DMS79 treated with DMSO at 0.1 percent for 48 hours (cell line): Measurements from ENCODE around the gene BLTP1.
"Not testable (repeated sequence)": the region's sequence is repeated elsewhere in the genome, so short reads cannot be mapped to it uniquely, and the experiment has no call there.

Source experiments
- DNase-seq: peaks from one replicate; lab custom pipeline; 2025; lab: John Stamatoyannopoulos, UW

Gene BLTP1

GRCh38 chr4:122151982-122152710 lies at the start of gene BLTP1:
BLTP1 (plus strand) TSS chr4:122152331; CDS start chr4:122170648, 18,317 bp downstream.
- peak; percentile 37 for DNase-seq

GRCh38 chr4:122104184-122104583 lies 47.9 kb upstream of the BLTP1 start:
- DNase-seq: no peak

GRCh38 chr4:122107680-122108079 lies 44.5 kb upstream of the BLTP1 start:
- no peak for DNase-seq

GRCh38 chr4:122110304-122110703 lies 41.8 kb upstream of the BLTP1 start:
- DNase-seq: not testable (repeated sequence)

GRCh38 chr4:122117743-122118142 lies 34.4 kb upstream of the BLTP1 start:
- DNase-seq: no peak

GRCh38 chr4:122118243-122118642 lies 33.9 kb upstream of the BLTP1 start:
- no peak for DNase-seq

GRCh38 chr4:122119739-122120138 lies 32.4 kb upstream of the BLTP1 start:
- DNase-seq: no peak

GRCh38 chr4:122121593-122121992 lies 30.5 kb upstream of the BLTP1 start:
- DNase-seq: no peak

GRCh38 chr4:122122083-122122482 lies 30.0 kb upstream of the BLTP1 start:
- DNase-seq: no peak

- no peak for DNase-seq
These were observed 23.1 kb upstream of the BLTP1 start for GRCh38 chr4:122129061-122129460.

- DNase-seq: no peak
These were observed 20.5 kb upstream of the BLTP1 start for GRCh38 chr4:122131562-122132157.

- no peak for DNase-seq
These were observed 19.2 kb upstream of the BLTP1 start for GRCh38 chr4:122132891-122133290.

GRCh38 chr4:122139139-122139538 lies 13.0 kb upstream of the BLTP1 start:
- no peak for DNase-seq

GRCh38 chr4:122140834-122141233 lies 11.3 kb upstream of the BLTP1 start:
- no peak for DNase-seq

- DNase-seq: no peak
These were observed 9.4 kb upstream of the BLTP1 start for GRCh38 chr4:122142687-122143086.

GRCh38 chr4:122146652-122147051 lies 5.5 kb upstream of the BLTP1 start:
- no peak for DNase-seq

GRCh38 chr4:122150931-122151330 lies 1.2 kb upstream of the BLTP1 start:
- DNase-seq: no peak

- no peak for DNase-seq
These were observed 638 bp downstream of the BLTP1 start for GRCh38 chr4:122152711-122153226.

GRCh38 chr4:122156819-122157218 lies 4.7 kb downstream of the BLTP1 start:
- no peak for DNase-seq

- DNase-seq: no peak
These were observed 11.2 kb downstream of the BLTP1 start for GRCh38 chr4:122163301-122163700.

GRCh38 chr4:122163767-122164166 lies 11.6 kb downstream of the BLTP1 start:
- no peak for DNase-seq

GRCh38 chr4:122167369-122167768 lies 15.2 kb downstream of the BLTP1 start:
- DNase-seq: no peak

GRCh38 chr4:122170775-122171174 lies 18.6 kb downstream of the BLTP1 start:
- DNase-seq: no peak

- DNase-seq: no peak
These were observed 19.2 kb downstream of the BLTP1 start for GRCh38 chr4:122171323-122171722.
